ENCODE results near the gene TCF12.
A peak's percentile ranks its signal among the peaks of the same experiment; 100 is the strongest.

The TCF12 gene

DNA sequence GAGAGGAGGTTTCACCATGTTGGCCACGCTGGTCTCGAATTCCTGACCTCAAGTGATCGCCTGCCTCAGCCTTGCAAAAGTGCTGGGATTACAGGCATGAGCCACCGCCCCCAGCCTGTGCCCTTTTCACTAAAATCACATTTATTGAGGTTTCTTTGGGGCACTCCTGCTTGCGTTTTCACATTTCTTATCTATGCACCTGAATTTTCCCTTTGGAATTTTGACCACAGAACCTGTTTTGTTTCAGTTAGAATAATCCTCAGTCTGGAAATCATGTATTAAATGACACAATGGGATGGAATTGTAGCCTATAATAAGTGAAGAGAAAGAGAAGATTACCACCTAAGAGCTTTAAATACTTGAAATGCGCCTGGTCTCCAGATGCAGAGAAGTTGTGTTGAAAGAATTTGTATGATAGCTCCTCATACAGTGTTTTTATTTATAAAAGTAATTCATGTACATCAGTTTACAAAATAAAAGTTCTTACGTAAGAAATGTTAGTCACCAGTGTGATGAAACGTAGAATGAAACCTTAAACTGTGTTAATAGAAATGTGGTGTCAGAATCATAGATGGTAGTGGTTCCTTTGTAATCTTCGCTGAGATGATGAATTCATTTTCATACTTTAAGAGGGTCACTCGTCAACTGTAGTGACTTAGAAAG is 107.0 kb downstream of the TCF12 start:
- DNase-seq: peak; percentile 15

DNA sequence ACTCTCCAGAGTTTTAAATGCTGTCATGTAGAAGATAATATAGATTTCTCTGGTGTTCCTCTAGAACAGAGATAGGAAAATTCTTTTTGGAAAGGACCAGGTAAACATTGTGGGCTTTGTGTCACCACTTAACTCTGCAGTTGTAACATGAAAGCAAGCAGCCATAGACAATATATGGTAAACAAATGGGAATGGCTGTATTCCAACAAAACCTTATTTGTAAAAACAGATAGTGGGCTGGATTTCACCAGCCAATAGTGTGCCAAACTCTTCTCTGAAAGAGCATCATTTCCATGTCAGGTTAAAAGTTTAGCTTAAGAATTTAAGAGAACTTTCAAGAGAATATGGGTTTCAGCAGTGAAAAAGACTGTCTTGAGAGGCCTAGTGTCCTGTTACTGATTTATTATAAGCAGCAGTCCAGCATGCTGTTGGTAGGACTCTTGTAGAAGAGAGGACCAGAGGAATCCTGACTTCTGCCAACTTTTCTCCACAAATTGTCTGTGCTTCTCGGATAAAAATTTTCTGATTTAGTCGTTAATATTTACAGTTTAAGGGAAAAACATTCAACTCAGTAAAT is 107.7 kb downstream of the TCF12 start:
- DNase-seq: no peak

DNA sequence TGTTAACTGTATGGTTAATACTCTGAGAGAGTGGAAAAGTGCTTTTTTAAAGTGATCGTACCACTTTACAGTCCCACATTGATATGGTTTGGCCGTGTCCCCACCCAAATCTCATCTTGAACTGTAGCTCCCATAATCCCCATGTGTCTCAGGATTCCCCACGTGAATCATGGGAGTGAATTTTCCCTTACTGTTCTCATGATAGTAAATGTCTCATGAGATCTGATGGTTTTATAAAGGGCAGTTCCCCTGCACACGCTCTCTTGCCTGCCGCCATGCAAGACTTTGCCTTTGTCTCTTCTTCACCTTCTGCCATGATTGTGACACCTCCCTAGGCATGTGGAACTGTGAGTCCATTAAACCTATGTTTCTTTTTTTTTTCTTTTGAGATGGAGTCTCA is 109.2 kb downstream of the TCF12 start:
- DNase-seq: no peak

DNA sequence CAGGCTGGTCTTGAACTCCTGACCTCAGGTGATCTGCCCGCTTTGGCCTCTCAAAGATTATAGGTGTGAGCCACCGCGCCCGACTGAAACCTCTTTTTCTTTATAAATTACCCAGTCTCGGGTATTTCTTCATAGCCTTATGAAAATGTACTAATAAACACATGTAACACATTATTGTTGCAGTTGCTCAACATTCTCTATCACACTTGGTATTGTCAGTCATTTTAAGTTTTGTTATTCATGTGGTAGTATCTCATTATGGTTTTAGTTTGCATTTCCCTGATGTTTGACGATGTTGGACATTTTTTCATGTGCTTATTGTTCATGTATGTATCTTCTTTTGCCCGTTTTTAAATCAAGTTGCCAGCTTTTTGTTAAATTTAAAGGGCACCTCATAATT is 109.7 kb downstream of the TCF12 start:
- no peak for DNase-seq

DNA sequence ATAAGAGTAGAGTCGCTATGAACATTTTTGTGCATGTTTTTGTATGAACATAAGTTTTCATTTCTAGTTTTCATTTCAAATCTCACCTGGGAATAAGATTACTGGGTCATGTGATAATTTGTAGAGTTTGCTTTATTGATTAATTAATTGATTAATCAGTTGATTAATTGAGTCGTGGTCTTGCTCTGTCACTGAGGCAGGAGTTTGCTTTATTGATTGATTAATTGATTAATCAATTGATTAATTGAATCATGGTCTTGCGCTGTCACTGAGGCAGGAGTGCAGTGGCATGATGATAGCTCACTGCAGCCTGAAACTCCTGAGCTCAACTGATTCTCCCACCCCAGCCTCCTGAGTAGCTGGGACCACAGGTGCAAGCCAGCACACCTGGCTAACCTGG is 111.6 kb downstream of the TCF12 start:
- DNase-seq: no peak

DNA sequence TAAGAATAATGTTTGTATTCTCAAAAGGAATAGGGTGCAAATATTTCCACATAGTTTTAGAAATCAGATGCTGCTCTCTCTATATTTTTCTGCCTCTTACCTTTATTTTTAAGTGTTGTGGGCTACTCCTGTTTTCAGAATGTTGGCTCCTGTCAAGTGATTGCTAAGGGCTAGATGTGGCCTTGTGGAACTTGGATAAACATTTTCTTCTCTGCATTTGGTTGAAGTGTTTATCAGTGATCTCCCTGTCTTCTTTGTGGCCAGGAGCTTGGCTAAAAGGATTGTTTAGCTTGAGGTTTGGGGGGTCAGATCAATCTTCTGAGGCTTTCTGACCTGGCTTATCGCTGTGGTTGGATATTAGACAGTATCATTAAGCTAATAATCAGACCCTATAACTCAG is 112.6 kb downstream of the TCF12 start:
- DNase-seq: peak; percentile 47

DNA sequence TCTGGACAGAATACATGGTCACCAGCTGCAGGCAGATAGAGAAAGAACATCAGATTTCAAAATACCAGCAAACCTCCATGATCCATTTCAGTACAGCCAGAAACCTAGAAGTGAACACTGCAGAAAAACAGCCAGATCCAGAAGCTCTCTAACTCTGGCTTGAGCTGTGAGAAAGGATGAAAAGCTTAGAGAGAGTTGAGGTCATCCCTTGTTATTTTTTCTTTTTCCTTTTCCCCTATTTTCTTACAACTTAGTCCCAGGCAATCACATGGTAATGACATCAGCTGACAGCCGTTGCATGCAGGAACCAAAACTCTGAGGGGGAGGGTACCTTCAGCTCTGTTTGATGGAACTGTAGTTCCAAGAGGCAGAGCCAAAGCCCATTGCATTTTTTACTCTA is 113.2 kb downstream of the TCF12 start:
- no peak for DNase-seq

DNA sequence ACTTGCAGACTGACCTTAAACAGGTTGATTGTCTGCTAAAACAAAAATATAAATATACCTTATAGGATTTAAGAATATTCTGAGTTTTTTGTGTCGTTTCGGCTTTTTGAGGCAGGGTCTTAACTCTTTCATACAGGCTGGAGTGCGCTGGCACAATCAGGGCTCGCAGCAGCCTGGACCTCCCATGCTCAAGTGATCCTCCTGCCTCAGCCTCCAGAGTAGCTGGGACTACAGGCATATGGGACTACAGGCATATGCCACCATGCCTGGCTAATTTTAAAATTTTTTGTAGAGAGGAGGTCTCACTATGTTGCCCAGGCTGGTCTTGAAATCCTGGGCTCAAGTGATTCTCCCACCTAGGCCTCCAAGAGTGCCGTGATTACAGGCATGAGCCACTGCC is 113.9 kb downstream of the TCF12 start:
- no peak for DNase-seq

DNA sequence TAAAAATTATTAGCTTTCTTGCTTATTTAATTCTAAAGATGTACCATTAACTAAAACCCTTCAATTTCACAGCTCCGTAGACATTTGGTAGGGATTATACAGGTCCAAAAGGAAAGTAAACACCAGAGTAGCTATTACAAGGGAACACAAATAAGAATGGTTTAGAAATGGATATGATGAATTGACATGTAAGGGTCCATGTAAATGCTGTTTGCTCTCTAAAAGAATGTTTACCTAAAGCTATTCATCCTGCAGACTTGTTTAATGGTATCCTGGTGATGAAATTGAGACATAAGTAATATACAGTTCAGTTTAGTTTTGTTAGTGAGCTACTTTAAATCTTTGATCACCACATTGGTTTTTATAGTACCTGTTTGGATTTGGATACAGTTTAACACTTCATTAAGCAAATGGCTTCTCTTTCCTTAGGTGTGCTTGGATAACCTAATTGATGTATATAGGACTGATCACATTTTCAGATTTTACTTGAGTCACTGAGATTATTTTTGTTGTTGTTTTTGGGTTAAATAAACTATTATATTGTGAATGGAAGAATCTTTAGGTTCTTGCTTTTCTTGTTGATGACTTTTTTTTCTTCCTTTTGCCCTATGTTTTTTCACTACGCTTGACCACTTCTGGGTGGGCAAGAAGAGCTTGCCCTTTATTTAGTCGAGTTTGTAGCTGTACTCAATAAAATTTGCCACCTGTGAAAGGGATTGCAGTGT is 115.4 kb downstream of the TCF12 start:
- no peak for DNase-seq

DNA sequence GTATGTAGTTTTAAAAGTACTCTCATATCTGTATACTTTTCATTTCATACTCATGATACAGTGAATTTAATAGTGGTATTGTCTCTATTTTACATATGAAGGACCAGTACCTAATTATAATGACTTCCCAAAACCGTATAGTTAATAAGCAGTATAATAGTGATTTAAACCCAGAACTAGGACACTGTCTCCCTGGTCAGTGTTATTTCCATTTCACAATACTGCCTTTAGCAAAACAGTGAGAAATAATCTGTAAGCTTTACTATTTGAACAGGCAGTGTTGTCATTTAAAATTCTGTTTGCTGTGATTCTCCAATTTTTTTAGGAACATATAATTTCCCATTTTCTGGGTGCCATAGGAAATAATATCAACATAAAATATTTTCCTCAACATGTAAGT is 116.2 kb downstream of the TCF12 start:
- no peak for DNase-seq

DNA sequence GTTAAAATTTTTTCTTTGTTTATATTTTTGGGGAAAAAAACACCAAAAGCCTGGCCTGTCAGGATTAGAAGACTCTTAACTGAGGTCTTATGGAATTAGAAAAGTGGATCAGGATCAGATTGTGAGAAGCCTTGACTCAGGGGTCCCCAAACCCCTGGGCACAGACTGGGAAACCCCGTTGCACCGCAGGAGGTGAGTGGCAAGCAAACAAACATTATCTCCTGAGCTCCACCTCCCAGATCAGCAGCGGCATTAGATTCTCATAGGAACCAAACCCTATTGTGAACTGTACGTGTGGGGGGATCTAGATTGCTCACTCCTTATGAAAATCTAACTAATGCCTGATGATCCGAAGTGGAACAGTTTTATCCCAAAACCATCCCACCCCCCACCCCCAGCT is 117.2 kb downstream of the TCF12 start:
- no peak for DNase-seq

DNA sequence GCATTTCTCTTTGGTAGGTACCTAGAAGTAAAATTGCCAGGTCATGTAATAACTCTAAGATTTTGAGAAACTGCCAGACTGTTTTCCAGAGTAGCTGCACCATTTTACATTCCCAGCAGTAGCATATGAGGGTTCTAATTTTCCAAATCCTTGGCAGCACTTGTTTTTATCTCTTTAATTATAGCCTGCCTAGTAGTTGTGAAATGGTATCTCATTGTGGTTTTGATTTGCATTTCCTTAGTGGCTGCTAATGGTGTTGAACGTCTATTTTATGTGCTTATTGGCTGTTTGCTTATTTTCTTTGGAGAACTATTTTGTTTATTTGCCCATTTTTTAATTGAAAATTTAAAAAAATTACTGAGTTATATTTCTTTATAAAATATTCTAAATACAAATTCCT is 117.9 kb downstream of the TCF12 start:
- DNase-seq: no peak

DNA sequence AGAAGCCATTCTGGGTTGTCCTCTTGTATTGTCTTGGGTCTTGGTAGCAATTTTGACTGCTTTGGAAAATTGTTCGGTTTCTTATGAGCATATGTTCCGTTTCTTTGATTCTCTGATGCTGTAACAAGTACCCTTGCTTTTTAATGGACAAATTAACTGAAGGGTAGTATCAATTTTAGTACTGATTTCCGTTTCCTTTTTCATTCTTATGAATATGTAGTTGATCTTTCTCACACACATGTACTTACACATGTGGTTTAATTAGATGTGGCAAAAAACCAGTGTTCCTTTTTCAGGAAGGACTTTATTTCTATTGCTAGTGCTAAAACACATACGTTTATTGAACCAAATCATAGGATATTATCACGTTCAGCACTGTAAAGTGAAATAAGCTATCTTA is 119.1 kb downstream of the TCF12 start:
- DNase-seq: no peak

DNA sequence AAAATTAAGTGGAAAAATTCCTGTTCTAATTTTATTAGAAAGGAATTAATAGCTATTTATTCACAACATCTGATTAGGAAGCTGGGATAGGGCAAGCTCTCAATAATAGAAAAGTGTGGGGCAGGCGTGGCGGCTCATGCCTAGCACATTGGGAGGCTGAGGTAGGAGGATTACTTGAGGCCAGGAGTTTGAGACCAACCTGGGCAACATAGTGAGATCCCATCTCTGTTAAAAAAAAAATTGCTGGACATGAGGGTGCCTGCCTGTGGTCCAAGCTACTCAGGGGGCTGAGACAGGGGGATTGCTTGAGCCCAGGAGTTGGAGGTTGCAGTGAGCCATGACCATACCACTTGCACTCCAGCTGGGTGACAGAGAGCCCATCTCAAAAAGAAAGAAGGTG is 119.6 kb downstream of the TCF12 start:
- DNase-seq: no peak

DNA sequence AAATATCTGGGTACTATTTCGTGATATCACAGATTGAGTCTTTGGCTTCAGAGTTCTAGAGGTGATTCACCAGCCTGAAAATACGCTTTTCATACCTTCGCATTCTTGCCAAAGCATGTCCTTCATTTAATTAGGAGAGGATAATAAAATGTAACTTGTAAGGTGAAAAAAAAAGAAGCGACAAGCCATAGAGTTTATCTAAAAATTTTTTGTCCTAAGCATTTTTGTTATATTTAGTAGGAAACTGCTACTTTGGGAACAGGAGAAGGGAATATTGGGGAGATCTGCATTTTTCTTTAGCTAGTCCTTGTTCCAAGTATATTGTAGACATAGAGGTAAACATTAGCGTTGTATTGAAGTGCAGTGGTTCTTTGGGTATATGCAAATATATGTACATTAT is 120.1 kb downstream of the TCF12 start:
- DNase-seq: no peak

DNA sequence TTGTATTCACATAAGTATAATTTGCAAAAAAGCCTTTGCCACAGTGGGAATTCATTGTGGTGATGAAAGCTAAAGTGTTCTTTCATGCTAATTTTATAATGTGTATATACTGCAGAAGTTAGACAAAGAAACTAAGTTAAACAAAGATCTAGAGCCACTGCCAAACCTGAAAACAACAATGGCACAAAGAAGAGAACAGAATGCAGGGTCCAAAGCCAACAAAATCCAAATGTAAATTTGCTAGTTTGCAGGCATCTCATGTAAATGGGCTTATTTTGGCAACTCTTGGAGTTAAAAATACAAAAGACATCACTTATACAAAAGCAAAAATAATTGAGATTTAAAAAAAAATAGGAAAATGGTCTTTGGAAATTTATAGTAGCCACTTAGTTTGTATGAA is 123.0 kb downstream of the TCF12 start:
- no peak for DNase-seq

DNA sequence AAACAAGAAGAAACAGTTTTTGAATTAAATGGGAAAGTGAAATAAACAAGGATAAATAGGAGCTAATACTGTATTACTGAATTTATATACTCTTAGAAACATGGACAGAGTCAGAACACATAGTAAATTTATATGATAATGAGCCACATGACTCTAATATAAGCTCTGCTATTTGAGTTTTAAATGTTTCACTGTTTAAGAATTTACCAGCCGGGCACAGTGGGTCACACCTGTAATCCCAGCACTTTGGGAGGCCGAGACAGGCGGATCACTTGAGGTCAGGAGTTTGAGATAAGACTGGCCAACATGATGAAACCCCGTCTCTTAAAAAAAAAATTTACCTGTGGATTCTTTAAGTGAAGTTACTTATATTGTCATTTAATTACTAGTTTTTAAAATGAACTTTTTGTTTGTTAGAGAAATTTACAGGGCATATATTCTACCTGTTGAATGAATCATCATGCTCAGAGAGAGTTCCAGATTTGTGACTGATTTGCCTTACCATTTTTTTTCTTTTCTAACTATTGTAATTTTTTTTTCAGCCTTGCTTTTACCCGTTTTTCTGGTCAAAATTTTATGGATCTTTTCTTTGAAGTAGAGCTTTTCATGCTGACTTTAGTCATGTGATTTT is 125.7 kb downstream of the TCF12 start:
- DNase-seq: no peak

DNA sequence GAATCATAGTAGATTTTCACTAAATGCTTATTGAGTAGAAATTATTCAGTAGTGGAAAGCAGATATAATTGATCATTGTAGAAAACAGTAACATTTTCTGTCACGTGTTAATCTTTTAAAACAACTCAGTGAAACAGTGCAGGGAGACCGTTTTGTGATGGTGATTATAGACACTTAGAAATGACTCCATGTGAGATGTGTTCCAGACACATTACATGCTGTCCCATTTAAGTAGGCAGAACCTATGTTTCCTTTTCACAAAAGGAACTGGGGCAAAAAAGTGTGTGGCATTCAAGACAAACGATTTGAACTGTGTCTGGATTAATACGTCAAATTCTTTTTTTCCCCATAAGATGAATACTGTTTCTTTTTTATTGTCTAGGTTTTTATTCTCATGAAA is 126.5 kb downstream of the TCF12 start:
- no peak for DNase-seq

DNA sequence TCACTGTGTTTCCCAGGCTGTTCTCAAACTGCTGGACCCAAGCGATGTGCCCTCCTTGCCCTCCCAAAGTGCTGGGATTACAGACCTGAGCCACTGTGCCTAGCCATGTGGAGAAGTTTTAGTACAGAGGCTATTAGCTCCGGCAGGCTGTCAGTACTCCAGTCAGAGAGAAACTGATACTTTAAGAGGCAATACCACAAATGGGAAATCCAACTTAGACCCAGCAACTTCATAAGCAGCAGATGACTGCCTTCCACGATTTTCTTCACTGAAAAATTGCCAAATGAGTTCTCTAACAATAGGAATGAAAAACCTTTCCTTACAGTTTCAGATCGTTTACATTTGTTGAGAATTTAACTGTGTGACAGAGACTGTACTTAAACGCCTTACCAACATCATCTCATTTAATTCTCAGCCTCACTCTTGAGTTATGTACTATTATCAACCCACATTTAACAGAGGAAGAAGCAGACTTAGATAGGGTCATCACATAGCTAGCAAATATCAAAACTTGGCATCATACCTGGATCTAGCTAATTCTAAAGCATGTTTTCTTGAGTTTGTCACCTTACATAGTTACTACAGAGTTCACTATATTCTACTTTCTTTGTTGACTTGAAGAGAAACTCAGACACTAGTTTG is 127.4 kb downstream of the TCF12 start:
- DNase-seq: no peak

DNA sequence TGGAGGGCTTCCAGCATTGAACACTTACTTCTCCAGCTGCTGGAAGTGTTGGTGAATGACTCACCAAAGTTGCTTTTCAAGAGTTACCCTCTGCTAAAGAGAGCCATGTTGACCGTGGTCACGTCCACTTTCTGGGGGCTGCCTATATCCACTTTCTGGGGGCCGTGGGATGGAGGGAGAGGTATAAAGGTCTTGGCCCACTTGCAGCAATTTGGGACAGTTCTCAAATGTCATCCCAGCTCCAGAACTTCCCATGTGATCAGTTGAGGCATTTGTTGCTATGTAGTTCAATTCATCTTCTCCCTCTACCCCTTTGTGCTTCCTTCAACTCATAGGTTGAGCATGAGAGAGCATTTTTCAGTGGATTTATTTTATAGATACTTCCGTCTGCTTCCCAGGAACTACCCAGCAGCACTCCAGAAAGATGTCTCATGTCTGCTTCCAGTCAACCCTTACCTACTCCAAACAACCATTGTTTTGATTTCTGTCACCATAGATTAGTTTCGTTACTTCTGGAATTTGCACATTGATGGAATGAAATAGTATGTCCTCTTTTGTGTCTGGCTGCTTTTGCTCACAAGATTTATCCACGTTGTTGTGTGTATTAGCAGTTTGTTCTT is 130.6 kb downstream of the TCF12 start:
- DNase-seq: no peak

DNA sequence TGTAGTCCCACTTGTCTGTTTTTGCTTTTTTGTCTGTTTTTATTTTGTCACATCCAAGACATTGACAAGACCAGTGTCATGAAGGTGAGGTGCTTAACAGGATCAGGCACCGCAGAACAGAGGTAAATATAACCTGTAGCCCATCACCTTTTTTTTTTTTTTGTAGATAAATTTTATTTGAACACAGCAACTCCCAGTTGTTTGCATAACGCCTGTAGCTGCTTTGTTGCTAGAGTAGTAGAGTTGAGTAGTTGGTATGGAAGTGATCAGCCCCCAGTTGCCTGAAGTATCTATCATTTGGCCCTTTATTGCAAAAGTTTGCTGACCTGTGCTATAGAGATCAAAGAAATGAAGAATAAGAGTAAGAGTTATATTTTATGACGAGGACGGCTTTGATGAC is 135.0 kb downstream of the TCF12 start:
- no peak for DNase-seq

DNA sequence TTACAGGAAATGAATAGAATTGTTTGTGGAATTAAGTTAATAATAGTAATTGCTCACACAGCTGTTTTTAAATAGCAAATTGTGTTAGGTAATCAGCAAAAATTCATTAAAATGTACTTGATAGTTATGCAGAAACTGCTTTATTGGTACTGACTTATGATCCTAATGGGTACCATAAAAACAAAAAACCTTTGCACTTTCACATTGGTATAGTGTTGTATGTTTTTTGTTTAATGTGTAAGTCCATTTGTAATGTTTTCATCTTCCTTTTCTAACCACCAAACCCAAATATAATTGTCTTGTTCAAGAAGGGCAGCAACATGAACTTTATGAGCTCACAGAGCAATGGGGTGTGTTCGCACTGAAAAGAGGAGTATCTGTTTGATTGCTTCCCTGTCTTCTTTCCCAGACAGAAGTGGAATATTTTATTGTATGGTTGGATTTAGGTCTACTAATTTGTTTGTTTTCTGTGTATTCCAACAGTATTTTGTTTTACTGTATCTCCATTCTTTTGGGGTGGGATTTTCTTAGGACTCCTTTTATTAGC is 135.8 kb downstream of the TCF12 start:
- DNase-seq: no peak

DNA sequence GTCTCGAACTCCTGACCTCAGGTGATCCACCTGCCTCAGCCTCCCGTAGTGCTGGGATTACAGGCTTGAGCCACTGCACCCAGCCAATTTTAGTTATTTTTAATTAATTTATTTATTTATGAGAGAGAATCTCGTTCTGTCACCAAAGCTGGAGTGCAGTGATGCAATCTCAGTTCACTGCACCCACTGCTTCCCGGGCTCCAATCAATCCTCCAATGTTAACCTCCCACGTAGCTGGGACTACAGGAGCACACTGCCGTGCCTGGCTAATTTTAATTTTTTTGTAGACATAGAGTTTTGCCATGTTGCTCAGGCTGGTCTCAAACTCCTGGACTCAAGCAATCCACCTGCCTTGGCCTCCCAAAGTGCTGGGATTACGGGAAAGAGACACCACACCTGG is 137.9 kb downstream of the TCF12 start:
- no peak for DNase-seq
